GM18870 (cell line): Measurements from ENCODE around the gene GTPBP1.

ENCODE experiments used
- ATAC-seq: cut with Tn5 transposase; IDR thresholded peaks from one replicate; pipeline ENCODE4 v1.9.1; 2021; ENCODE audit warnings: moderate library complexity; ENCODE audit not compliant: unreplicated experiment

The GTPBP1 gene

GRCh38 chr22:38756711-38757463 is 51.1 kb downstream of the GTPBP1 start:
- ATAC-seq, result no peak

GRCh38 chr22:38757464-38757757 is 51.7 kb downstream of the GTPBP1 start:
- no peak for ATAC-seq

GRCh38 chr22:38758276-38758945 is 52.7 kb downstream of the GTPBP1 start:
- no peak for ATAC-seq

- no peak for ATAC-seq
These were observed 53.3 kb downstream of the GTPBP1 start for GRCh38 chr22:38759005-38759404.

- ATAC-seq, result no peak
These were observed 54.9 kb downstream of the GTPBP1 start for GRCh38 chr22:38760477-38761201.

- no peak for ATAC-seq
These were observed 55.7 kb downstream of the GTPBP1 start for GRCh38 chr22:38761202-38762162.

- no peak for ATAC-seq
These were observed 56.8 kb downstream of the GTPBP1 start for GRCh38 chr22:38762551-38762983.

- ATAC-seq, result no peak
These were observed 60.5 kb downstream of the GTPBP1 start for GRCh38 chr22:38766076-38766777.

- ATAC-seq, result no peak
These were observed 61.6 kb downstream of the GTPBP1 start for GRCh38 chr22:38767313-38767712.

GRCh38 chr22:38768036-38768435 is 62.3 kb downstream of the GTPBP1 start:
- no peak for ATAC-seq

GRCh38 chr22:38770257-38770949 is 64.7 kb downstream of the GTPBP1 start:
- no peak for ATAC-seq

- ATAC-seq, result no peak
These were observed 66.8 kb downstream of the GTPBP1 start for GRCh38 chr22:38772623-38772873.

GRCh38 chr22:38773363-38773946 is 67.7 kb downstream of the GTPBP1 start:
- no peak for ATAC-seq

- no peak for ATAC-seq
These were observed 68.9 kb downstream of the GTPBP1 start for GRCh38 chr22:38774496-38775166.

- ATAC-seq, result no peak
These were observed 69.9 kb downstream of the GTPBP1 start for GRCh38 chr22:38775656-38776055.

GRCh38 chr22:38776086-38776485 is 70.3 kb downstream of the GTPBP1 start:
- no peak for ATAC-seq

GRCh38 chr22:38777087-38777671 is 71.4 kb downstream of the GTPBP1 start:
- ATAC-seq, result no peak

GRCh38 chr22:38781033-38781432 is 75.3 kb downstream of the GTPBP1 start:
- no peak for ATAC-seq
